Breast epithelium (tissue), 3 donors: Measurements from ENCODE around the gene STARD5.

Experiments used
- POLR2A ChIP-seq: fragments of 450-650 bp; IDR thresholded peaks from one replicate; pipeline ENCODE4 v1.6.1; 2016; ENCODE audit warnings: antibody characterized with exemption, mild to moderate bottlenecking, moderate library complexity
- TF ChIP-seq, protein P1 (sequence below), 3 donors: fragments of 450-650 bp; IDR thresholded peaks; one replicate each; pipeline ENCODE4 v1.5.1; 2016 to 2017; ENCODE audit warnings: antibody characterized with exemption in 3 of 3, mild to moderate bottlenecking in 3 of 3, moderate library complexity in 3 of 3

DNA sequence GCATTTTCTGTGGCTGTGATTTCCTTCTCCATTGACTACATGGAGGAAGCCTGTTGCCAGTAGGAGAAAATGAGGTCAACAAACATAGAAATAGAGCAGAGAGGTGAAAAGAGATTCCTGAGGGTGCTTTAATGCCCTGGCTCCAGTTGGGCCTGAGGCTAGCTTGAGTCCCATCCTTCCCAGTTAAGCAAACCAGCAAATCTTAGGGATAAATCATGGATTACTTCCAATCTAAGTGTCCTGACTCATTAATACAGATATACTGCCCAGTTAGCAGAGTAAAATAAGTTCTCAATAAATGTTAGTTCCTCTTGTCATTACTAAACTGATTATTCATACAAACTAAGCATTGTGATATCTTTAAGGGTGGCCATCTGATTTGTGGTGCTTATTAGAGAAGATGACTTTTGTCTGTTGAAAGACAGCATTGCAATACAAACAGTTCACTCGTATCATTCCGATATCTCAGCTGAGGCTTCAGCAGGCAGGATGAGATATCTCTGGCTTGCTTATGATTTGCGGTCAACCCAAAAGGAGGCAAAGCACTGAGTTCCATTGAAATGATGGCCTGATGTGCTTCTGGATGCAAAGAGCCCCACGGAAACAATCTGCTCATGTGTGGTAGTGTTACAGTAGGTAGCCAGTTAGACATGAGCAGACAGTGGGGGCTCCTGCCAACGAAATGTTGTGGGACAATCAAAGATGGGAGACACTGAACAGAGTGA, 6.6 kb upstream of the STARD5 start:
- TF ChIP-seq, protein P1, sequence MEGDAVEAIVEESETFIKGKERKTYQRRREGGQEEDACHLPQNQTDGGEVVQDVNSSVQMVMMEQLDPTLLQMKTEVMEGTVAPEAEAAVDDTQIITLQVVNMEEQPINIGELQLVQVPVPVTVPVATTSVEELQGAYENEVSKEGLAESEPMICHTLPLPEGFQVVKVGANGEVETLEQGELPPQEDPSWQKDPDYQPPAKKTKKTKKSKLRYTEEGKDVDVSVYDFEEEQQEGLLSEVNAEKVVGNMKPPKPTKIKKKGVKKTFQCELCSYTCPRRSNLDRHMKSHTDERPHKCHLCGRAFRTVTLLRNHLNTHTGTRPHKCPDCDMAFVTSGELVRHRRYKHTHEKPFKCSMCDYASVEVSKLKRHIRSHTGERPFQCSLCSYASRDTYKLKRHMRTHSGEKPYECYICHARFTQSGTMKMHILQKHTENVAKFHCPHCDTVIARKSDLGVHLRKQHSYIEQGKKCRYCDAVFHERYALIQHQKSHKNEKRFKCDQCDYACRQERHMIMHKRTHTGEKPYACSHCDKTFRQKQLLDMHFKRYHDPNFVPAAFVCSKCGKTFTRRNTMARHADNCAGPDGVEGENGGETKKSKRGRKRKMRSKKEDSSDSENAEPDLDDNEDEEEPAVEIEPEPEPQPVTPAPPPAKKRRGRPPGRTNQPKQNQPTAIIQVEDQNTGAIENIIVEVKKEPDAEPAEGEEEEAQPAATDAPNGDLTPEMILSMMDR (IDR thresholded peaks at IDR 0.05): no peak
- no peak for TF ChIP-seq POLR2A
